Myocyte (in vitro differentiated cells): ENCODE measurements around the gene COL24A1. TPM values are rescaled to one million over a fixed set of nuclear protein-coding genes. Genes with fewer than 3 reads are reported as not detected.
"Not testable (repeated sequence)": the region's sequence is repeated elsewhere in the genome, so short reads cannot be mapped to it uniquely, and the experiment has no call there.

ENCODE experiments used
- DNase-seq: peaks from one replicate; pipeline ENCODE4 v3.0.0-alpha.2; 2012; ENCODE audit warnings: low read depth
- total RNA-seq: library from RNA; depleted of rRNA; stranded (reverse); fragments of >200 nt; gene quantifications from 2 replicates; pipeline ENCODE4 v1.2.3, GENCODE V29; 2014

Gene COL24A1
- total RNA-seq, 1 donor from 2014 or later: 1.3 TPM

DNA sequence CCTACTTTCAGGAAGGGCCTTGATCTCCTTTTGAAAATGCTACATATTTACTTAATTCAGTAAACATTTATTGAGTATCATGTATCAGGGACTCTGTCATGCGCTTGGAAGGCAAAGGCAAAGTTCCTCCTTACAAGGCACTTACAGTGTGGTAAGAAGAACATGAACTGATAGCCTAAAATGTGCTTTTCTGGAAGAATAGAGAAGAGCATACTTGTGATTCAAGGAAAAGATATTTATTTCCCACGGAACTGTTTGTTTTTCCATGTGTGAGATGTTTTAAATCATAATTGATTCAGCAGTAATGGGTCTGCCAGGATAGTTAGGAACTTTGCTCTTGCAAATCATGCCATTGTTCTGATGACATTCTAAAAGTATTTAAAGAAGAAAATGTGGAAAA is 338.2 kb downstream of the COL24A1 start:
- peak; percentile 15 for DNase-seq

DNA sequence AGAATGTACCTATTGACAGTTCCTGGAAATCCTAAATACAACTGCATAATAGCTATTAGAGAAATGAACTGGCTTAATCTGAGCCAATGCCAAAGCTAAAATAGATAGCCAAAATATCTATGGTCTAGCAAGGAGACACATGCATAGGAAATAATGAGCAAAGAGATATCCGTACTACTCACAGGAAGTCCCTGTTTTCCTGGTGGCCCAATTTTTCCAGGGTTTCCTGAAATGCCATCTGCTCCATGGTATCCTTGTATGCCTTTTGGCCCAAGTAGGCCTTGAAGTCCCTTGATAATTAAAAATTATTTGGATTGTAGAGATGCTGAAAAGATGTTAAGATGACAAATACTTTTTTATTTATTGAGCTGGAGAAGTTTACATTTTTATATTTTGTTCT is 340.0 kb downstream of the COL24A1 start:
- no peak for DNase-seq

DNA sequence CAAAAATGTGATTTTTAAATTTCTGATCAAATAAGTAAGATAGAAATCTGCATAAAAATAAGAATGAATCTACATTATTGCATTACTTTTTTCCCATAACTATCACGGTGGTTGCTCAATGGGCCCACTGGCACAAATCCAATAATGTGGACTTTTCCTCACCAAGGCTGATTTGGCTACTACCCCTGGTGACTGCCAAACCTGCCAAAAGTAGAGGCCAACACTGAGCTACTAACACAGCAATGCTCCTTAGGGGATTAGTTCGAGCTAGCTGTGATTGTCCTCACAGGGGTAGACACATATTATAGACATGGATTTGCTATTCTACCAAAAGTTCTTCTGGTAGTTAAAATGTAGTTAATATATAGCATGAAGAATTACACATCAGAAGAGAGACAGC is 340.7 kb downstream of the COL24A1 start:
- no peak for DNase-seq

DNA sequence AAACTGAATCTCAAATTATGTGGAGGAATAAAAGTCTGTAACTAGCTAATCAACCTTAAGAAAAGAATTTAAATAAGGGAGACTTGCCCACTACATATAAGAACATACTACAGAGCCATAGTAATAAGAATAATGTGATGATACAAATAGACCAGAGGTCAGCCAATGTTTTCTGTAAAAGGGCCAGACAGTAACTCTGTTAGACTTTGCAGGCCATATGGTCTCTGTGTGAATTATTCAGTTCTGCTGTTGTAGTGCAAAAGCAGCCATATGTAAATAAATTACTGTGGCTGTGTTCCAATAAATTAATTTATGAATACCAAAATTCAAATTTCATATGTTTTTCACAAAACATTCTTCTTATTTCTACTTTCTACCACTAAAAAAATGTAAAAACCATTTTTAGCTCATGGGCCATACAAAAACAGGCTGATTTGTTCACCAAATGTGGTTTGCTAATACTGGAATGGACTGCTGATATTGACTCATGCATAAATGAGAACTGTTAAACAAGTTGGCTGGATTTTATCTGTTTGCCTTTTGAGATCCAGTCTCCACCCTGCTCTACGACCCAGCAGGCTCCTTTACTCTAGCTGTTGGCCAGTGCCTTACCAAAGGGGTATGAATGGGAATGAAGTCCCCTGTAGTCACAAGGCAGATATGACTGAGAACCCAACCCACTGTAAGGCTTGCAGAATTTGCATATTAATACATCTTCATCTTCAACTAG is 350.2 kb downstream of the COL24A1 start:
- DNase-seq: no peak

DNA sequence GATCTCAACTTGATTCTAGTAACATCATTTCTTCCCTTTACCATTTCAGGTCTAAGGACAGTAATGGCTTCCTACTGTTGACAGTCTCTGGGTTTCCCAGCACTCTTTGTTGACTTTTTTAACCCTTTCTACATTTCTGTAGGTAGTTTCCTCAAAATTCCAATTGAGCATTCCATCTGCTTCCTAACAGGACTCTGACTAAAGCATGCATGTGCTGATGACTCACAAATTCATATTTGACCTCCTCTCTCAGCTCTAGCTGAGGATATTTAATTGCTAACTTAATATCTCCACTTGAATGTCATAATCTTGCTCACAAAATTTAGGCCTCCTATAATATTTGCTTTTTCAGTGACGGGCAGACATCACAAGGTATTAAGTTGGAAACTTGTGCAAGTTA is 355.1 kb downstream of the COL24A1 start:
- DNase-seq: peak; percentile 18

DNA sequence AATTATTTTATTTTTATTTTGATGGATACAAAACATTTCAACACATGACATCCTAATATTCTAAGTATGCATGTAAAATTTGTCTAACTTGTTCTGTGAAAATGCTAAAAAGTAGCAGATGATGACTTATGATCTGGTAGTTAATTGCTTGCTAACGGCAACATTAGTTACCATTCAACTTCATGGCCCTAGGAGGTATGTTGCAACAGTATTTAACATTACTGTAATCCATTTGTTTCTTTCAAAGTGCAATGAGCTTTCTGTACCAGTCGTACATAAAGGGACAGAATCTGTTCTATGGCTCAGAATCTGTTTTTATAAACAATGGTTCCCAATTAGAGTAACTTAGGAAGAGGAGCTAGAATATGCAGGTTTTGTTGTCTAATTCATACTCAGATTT is 356.8 kb downstream of the COL24A1 start:
- no peak for DNase-seq

DNA sequence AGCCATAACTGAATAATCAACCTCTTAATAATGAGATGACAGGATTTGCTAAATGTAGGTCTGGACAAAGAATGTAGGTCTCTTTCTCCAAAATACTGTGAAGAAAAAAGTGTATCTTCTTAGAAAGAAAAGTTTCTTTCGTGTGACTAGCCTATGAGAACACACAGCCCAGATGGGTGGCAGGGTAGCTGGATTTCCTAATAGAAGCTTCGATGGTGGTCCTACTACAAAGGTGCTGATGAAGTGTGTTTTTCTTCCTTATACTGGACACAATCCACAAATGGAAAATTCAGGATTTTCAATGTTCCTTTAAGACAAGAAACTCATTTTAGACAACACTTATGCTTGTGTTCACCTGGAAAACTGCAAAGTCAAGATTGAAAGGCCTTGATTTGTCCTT is 358.2 kb downstream of the COL24A1 start:
- DNase-seq: no peak

DNA sequence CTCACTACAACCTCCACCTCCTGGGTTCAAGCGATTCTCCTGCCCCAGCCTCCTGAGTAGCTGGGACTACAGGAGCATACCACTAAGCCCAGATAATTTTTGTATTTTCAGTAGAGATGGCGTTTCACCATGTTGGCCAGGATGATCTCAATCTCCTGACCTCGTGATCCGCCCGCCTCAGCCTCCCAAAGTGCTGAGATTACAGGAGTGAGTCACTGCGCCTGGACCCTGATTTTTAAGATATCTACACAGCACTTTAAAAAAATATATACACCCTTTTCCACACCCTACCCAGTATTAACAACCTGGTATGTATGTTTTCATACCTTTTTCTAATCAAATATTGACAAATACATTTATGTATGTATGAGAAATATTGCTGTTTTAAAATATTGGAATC is 379.6 kb downstream of the COL24A1 start:
- DNase-seq: not testable (repeated sequence)

DNA sequence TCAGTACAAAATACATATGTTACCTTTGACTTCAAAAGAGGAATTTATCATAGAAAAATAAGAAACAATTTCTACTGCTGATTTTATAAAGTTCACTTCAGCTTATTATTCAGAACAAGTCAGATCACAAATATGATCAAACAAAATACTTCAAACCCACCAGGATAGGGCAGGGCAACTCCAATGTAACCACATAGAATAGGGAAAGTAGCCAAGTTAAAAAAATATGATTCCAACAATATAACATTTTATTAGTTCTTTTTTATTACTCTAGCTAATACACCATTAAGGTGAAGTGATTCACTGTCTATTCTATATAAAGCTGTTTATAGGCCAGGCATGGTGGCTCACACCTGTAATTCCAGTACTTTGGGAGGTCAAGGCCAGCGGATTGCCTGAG is 393.8 kb downstream of the COL24A1 start:
- DNase-seq: no peak

DNA sequence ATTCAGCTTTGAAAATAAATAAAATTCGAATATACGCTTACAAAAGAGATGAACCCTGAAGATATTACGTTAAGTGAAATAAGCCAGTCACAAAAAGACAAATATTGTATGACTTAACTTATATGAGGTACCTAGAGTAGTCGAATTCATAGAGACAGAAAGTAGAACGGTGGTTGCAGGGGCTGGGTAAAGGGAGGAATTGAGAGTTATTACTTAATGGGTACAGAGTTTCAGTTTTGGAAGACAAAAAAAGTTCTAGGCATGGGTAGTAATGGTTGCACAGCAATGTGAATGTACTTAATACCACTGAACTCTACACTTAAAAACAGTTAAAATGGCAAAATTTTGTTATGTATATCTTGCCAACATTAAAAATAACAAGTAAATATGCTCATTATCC is 399.7 kb downstream of the COL24A1 start:
- DNase-seq: no peak

DNA sequence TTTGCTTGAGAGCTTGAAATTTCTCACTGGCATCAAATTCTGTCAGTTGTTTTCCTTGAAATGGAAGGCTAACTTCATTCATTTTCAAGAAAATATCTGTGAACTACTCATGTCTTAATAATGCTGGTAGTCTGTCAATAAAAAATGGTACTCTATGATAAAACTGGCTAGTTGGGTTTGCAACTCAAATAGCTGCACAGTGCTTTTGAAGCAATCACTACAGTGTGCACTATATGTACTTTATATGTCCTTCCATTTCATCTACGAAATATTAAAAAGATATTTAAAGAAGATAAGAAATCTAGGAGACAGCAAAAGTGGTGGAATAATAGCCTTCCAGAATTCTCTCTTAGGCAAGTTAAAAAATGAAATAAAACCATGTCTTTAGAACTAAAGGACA is 408.5 kb downstream of the COL24A1 start:
- no peak for DNase-seq

DNA sequence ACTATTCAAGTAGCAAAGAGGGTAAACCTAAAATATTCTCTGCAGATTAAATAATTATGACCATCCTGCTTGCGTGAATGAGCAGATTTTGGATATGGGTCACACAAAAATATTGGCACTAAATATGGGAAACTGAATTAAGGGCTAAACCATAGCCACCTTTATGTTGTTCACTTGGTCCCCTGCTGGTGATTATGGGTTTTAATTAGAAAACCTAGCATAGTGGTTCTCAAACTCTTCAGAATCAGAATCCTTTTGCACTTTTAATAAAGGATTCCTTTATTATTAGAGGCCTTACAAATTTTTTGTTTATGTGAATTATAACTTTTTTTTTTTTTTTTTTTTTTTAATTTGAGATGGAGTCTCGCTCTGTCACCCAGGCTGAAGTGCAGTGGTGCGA is 409.8 kb downstream of the COL24A1 start:
- no peak for DNase-seq

DNA sequence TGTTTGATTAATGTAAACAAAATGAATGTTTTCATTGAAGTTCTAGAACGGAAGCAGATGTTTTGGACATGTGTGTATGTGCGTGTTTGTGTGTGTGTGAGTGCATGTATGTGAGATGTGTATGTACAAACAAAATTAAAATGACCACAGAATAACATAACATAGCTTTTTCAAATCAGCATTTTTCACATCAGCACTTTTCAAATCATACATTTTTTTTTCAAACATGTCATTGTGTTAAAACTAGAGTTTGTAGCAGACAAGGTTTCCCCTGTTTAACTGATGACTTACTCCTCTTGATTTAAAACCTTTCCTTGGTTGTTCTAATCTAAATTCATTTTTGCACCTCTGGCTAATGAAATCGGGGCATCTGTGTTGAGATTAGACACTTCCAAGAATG is 412.8 kb downstream of the COL24A1 start:
- DNase-seq: no peak

DNA sequence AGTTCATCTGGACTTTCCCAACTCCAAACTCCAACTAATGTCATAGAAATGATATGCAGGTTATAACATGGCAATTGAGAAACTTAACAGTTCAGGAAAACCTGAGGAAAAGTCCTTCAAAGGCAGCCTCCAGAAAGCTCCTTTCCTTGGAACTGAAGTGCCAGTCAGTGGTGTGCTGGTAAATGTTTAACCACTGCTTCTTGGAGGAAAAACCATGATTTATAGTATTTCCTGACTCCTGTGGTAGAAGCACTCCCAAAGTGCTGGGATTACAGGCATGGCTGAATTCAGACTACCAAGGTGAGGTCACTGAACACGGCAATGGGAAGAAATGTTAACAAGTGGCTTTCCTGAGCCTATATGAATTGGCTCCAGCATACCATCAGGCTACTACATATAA is 421.6 kb downstream of the COL24A1 start:
- no peak for DNase-seq

DNA sequence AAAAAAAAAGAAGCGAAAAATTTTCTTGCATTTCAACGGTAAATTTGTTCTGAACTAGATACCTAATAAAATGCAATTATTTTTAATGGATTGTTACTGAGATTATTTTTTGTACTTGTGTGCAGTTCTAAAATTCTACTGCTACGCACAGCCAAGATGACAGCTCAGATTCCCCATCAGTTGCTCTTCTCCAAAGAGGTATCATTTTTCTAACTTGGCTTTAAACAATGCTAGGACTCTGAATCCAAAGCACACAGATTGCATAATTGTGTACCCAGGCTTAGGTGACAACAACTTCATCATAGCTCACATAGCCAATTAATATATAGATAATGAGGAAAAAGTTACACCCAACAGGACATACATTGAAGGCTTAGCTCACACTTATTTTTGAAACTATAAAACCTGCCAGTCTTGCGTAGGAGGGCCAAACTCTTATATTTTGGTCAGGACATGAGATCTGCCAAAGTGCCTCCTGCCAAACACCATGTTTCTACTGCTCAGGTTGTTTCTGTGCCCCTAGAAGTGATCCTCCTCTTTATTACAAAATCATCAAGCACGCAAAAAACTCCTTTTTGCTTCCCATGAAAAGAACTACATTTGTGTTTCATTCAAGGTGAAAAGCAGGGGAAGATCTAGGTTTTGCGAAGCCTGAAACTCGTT is 437.8 kb downstream of the COL24A1 start:
- DNase-seq: no peak

DNA sequence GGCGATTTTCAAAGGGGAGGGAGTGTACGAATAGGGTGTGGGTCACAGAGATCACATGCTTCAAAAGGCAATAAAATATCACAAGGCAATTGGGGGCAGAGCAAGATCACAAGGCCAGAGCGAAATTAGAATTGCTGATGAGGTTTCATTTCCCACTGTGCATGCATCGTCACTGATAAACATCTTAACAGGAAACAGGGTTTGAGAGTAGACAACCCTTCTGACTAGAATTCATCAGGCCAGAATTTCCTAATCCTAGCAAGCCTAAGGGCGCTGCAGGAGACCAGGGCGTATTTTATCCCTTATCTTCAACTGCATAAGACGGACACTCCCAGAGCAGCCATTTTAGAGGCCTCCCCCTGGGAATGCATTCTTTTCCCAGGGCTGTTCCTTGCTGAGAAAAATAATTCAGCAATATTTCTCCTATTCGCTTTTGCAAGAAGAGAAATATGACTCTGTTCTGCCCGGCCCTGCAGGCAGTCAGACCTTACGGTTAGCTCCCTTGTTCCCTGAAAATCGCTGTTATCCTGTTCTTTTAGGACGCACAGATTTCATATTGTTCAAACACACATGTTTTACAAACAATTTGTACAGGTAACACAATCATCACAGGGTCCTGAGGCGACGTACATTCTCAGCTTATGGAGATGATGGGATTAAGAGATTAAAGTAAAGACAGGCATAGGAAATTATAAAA is 442.0 kb downstream of the COL24A1 start:
- not testable (repeated sequence) for DNase-seq

DNA sequence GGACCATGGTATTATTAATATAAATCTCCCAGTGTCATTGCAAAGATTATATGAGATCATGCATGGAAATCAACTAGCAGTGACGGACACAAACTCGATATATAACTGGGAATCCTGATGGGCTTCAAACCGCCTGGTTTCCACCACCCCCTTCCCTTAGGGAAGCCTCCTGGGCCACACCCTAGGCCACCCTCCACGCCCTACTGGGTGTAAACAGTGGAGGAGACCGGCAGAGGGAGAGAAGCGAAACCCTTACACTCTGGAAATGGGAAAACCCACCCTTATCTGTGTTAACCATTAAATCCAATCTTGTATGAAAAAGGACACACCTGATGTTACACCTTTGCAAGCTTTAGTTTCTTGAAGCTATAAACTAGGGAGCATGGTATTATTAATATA is 447.7 kb downstream of the COL24A1 start:
- no peak for DNase-seq

DNA sequence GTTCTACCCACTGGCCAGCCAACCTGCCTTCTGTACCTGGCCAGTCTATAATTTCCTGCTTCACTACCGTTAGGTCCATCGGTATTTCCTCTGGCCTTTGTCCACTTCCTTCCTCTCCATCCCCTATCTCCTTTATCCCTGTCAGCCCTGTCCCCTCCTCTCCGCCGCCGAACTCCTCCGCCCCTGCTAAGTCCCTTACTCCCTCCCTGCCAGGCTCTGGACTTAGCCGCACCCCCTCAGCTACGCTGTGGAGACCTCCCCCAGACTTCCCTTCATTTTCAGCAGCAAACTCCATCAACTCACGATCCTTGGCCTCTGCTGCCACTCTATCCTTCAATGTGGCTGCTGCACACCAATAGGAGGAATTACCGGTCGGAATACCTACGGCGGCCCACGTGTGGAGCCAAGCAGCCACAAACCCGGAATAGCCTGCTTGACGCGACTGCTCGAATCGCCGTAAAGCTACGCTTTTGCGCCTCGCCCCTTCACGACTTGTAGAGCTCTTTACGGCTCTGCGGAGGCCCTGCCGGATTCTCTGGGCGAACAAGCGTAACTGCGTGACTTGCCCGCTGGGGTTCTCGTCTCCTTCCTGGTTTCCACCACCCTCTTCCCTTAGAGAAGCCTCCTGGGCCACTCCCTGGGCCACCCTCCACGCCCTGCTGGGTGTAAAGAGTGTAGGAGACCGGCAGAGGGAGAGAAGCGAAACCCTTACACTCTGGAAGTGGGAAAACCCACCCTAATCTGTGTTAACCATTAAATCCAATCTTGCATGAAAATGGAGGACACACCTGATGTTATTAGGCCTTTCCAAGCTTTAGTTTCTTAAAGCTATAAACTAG is 448.4 kb downstream of the COL24A1 start, which contains the start of gene ZNHIT6:
Gene ZNHIT6, minus strand, starts transcription at position 444 of the 839 bp plus-strand sequence. Its CDS starts 149 bp downstream, at position 295.
- DNase-seq: peak; percentile 97

DNA sequence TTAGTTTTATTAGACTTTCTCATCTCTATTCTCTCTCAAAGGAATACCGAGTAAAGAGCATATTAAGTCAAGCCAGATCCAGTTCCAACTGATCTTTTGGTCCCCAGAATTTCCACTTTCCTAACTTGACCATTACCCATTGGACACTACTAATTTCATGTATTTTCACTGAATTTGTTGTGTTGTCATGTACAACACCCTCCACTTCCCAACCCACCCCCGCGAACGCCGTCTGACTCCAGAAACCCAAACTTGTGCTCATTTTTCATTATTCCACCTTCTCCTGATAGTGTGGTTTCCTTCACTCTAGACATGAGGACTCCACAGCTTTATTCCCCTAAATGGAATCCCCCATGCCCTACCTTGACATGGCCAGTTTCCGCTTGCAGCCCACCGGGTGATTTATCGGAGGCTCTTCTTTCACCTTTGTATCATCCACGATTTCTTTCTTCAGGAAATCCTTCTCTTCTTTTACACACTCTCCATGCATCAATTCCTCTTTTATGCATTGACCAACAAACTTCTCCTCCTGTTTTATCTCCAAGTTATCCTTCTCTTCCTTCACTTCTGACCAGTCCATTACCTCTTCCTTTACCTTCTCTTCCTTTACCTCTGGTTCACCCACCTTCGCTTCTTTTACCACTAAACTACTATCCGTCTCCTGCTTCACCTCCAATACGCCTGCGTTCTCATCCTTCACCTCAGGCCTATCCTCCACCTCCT is 449.1 kb downstream of the COL24A1 start:
- DNase-seq: peak; percentile 3

DNA sequence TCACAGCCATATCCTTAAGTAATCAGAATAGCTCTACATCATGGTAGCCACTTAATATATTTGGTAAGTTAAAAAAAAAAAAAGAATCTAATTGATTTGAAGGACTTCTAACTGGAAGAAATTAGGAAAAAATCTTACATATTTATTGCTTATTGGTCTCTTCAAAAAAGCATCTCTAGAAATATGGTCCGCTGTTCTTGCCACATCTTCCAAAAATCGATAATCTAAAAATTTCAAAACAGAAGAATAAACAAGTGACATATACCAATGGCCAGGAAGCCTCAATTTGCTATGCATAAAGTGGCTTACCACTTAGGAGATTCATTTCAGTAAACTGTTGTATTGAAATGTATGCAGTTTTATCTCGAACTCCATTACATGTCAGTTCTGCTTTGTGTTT is 450.6 kb downstream of the COL24A1 start:
- no peak for DNase-seq

DNA sequence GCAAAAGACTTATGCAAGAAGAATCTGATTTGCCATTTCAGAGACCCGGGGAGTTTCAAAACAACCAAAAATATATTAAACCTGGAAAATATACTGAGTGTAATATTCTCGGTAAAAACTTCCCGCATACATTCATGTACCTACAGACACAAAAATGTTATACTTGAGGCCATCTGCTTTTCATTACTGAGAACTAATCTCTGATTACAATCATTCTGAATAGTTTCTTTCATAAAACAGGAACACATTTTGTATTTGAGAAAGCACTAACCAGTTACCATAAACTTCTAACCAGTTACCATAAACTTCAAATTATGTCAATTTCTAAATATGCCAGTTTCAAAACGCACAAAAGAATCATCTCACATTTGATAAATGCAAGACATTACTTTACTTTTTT is 456.1 kb downstream of the COL24A1 start:
- DNase-seq: no peak
